GM12878 (cell line): Measurements from ENCODE around the gene ERVH48-1. TPM values are rescaled to one million over a fixed set of nuclear protein-coding genes. Genes with fewer than 3 reads are reported as not detected.
"Not testable (repeated sequence)": the region's sequence is repeated elsewhere in the genome, so short reads cannot be mapped to it uniquely, and the experiment has no call there.

ENCODE experiments used
- ATAC-seq: fragments of 200-7000 bp; cut with Tn5 transposase; 3 replicates; pipeline ENCODE4 v1.9.1; 2020; ENCODE audit warnings: mild to moderate bottlenecking, moderate library complexity
- BruUV-seq: library from RNA; stranded (reverse); fragments of 400-500 nt; replicated peaks from 2 replicates; lab custom pipeline; 2021; lab: Mats Ljungman, UMichigan
- CTCF ChIA-PET: fragments of 300-600 bp; sonication (Branson Sonifier 250); formaldehyde crosslinking; extraction: SDS; loops from one replicate; lab custom pipeline; 2021; ENCODE audit warnings: inconsistent platforms; lab: Yijun Ruan, JAX
- POLR2A ChIA-PET: fragments of 350-600 bp; formaldehyde crosslinking; extraction: SDS; loops from one replicate; lab custom pipeline; 2021; ENCODE audit warnings: inconsistent platforms; lab: Charles Lee
- RAD21 ChIA-PET: fragments of 300-600 bp; sonication (Branson Sonifier 250); formaldehyde crosslinking; loops from one replicate; lab custom pipeline; 2023; ENCODE audit warnings: antibody characterized with exemption; ENCODE audit not compliant: unreplicated experiment; lab: Charles Lee
- SMC1A ChIA-PET: fragments of 300-600 bp; sonication (Branson Sonifier 250); formaldehyde crosslinking; loops from one replicate; lab custom pipeline; 2023; ENCODE audit not compliant: unreplicated experiment, uncharacterized antibody; lab: Charles Lee
- DNase-seq: peaks from one replicate; pipeline ENCODE4 v3.0.0-alpha.2; 2011; ENCODE audit warnings: low read depth, low spot score
- FAIRE-seq: peaks from 3 replicates; lab custom pipeline; 2011; peaks lifted over from hg19 to GRCh38; lab: Jason Lieb, UNC
- H2AFZ ChIP-seq: 2 replicates; pipeline ENCODE4 v1.6.0; 2011; ENCODE audit warnings: low read depth, low read length, control low read depth; ENCODE audit not compliant: control insufficient read depth
- H3K27ac ChIP-seq: 2 replicates; pipeline ENCODE4 v1.5.1; 2011; ENCODE audit warnings: control low read depth; ENCODE audit not compliant: control insufficient read depth, insufficient read depth
- H3K27me3 ChIP-seq, 2 experiments: replicated peaks in 1 of 2; 2 replicates each; pipeline versions ENCODE4 v1.6.0 to v1.6.1; 2011; ENCODE audit warnings: low read length in 1 of 2; ENCODE audit not compliant: control insufficient read depth in 2 of 2, insufficient read depth in 2 of 2
- H3K36me3 ChIP-seq, 2 experiments: 2 replicates each; pipeline ENCODE4 v1.5.1; 2011; ENCODE audit warnings: low read length in 1 of 2; ENCODE audit not compliant: control insufficient read depth in 2 of 2, insufficient read depth in 2 of 2
- H3K4me1 ChIP-seq: 2 replicates; pipeline ENCODE4 v1.6.1; 2011; ENCODE audit warnings: mild to moderate bottlenecking, low read length, moderate library complexity, mixed read lengths; ENCODE audit not compliant: control insufficient read depth, insufficient read depth
- H3K4me2 ChIP-seq: 2 replicates; pipeline ENCODE4 v1.6.0; 2011; ENCODE audit warnings: control low read depth; ENCODE audit not compliant: control insufficient read depth, insufficient read depth
- H3K4me3 ChIP-seq: fragments of 200-600 bp; sonication (generic); 2 replicates; pipeline ENCODE4 v1.5.1; 2016
- H3K79me2 ChIP-seq: 2 replicates; pipeline ENCODE4 v1.6.0; 2011; ENCODE audit warnings: low read length; ENCODE audit not compliant: control insufficient read depth, insufficient read depth
- H3K9ac ChIP-seq: 2 replicates; pipeline ENCODE4 v1.8.0; 2011; ENCODE audit warnings: low read length, control low read depth, mixed read lengths; ENCODE audit not compliant: control insufficient read depth, insufficient read depth
- H3K9me3 ChIP-seq: replicated peaks from 3 replicates; pipeline ENCODE4 v1.5.1; 2011; ENCODE audit warnings: mild to moderate bottlenecking, low read length; ENCODE audit not compliant: control insufficient read depth, insufficient read depth
- H4K20me1 ChIP-seq: 2 replicates; pipeline ENCODE4 v1.6.0; 2011; ENCODE audit not compliant: control insufficient read depth, insufficient read depth
- FOXK2 ChIP-seq: fragments of 450-650 bp; IDR thresholded peaks from 2 replicates; pipeline ENCODE4 v1.6.1; 2017; ENCODE audit warnings: mild to moderate bottlenecking, moderate library complexity
- HDGF ChIP-seq: fragments of 450-650 bp; IDR thresholded peaks from 2 replicates; pipeline ENCODE4 v1.6.1; 2016; ENCODE audit warnings: antibody characterized with exemption
- RELA ChIP-seq: fragments of 450-650 bp; IDR thresholded peaks from 2 replicates; pipeline ENCODE4 v1.8.0; 2014; ENCODE audit warnings: borderline replicate concordance; ENCODE audit not compliant: partially characterized antibody
- SPI1 ChIP-seq: IDR thresholded peaks from 2 replicates; pipeline ENCODE4 v1.6.1; 2011; ENCODE audit warnings: low read depth, mild to moderate bottlenecking, low read length, moderate library complexity, borderline replicate concordance; ENCODE audit not compliant: insufficient read depth
- YBX1 ChIP-seq: fragments of 450-650 bp; IDR thresholded peaks from 2 replicates; pipeline ENCODE4 v1.6.1; 2016; ENCODE audit warnings: antibody characterized with exemption
- WGBS: methylation state at CpG from one replicate; pipeline ENCODE4 v1.1.6; 2016; ENCODE audit warnings: low lambda C conversion rate; ENCODE audit not compliant: insufficient replicate concordance, insufficient coverage; ENCODE audit errors: missing lambda C conversion rate; 5-methylcytosine and 5-hydroxymethylcytosine counted together
- in situ Hi-C: fragments of 300-500 bp; cut with MboI; formaldehyde crosslinking; loops from 9 replicates; pipeline ENCODE4 v1.14.3; 2018; ENCODE audit warnings: mixed read lengths
- intact Hi-C: fragments of 100-400 bp; cut with micrococcal nuclease; formaldehyde crosslinking; loops from one replicate; pipeline ENCODE4 v1.14.2; 2022; ENCODE audit not compliant: unreplicated experiment
- polyA plus RNA-seq, 11 experiments: library from polyadenylated mRNA; depleted of rRNA in 4 of 11; unstranded in 6 of 11; stranded (reverse) in 5 of 11; fragments of >200 nt; fragmentation: Nextera tagmentation in 4 of 11; fragmentation: Illumina TruSeq in 1 of 11; extraction: Ambion mirVana in 4 of 11; extraction: Trizol in 1 of 11; gene quantifications; 1 replicate in 1 of 11; 2 replicates in 10 of 11; pipeline versions ENCODE4 v1.2.1 to v1.2.3, GENCODE V29; 2011 to 2016; ENCODE audit warnings: inconsistent platforms in 2 of 11, missing spikeins in 2 of 11, low read depth in 1 of 11
- total RNA-seq, 4 experiments: library from RNA; depleted of rRNA in 3 of 4; stranded (reverse); fragments of >200 nt in 3 of 4; fragmentation: Illumina TruSeq in 1 of 4; extraction: Trizol in 1 of 4; gene quantifications; 2 replicates each; pipeline versions ENCODE4 v1.2.1 to v1.2.3, GENCODE V29; 2013 to 2021
- TF ChIP-seq, protein P1 (sequence below): IDR thresholded peaks from 2 replicates; pipeline ENCODE4 v1.6.1; 2011; ENCODE audit warnings: borderline replicate concordance, low read depth, mild to moderate bottlenecking, moderate library complexity, low read length; ENCODE audit not compliant: insufficient read depth, poor library complexity, severe bottlenecking

Gene ERVH48-1
- total and polyA plus RNA-seq, 10 of the 15 experiments (the other 5 are each of a cell fraction or from before 2014, with no cell fraction given) = 0.03 to 0.30 (median 0.13) TPM; not detected in 7

DNA sequence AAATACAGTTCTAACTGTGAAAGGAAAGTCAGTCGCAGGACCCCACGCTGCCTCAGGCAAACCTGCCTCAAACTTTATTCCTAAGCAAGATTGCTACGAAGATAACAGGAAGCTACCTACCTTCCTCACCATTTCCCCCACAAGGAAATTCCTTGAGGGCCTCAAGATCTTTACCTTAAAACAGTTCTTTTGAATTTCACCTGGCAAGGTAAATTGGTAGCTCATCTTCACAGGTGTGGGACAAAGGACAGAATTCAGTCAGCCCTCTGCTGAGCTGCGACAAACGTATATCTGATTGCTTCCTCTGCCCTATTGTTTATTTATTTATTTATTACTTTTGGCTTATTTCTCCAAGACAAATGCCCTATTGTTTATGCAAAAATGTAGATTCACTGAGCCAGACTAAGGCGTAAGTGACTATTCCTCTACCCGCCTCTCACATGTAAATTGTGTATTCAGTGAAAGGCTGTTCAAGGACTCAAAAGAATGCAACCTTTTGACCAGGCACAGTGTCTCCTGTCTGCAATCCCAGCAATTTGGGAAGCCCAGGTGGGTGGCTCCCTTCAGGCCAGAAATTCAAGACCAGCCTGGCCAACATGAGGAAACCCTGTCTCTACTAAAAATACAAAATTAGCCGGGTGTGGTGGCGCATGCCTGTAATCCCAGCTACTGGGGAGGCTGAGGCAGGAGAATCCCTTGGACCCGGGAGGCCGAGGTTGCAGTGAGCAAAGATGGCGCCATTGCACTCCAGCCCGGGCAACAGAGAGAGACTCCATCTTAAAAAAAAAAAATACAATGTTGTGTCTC lies 31.6 kb upstream of the ERVH48-1 start (continued):
- TF ChIP-seq HDGF (no peak), SPI1 (no peak), YBX1 (no peak), RELA (no peak), FOXK2 (no peak)

DNA sequence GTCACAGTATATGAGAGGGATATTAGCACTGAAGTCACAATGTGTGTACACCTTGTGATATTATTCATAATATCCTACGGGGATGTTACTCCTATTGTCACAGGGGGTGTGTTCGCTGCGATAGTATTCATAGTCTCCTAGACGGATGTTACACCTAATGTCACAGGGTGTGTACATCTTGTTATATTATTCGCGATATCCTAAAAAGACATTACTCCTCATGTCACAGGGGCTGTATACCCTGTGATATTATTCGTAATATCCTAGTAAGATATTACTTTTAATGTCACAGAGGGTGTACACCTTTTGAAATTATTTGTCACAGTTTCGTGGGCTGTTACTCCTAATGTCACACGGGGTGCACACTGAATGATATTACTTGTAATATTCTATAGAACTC lies 25.8 kb upstream of the ERVH48-1 start:
- RAD21 ChIA-PET, POLR2A ChIA-PET, FAIRE-seq: not testable (repeated sequence)

DNA sequence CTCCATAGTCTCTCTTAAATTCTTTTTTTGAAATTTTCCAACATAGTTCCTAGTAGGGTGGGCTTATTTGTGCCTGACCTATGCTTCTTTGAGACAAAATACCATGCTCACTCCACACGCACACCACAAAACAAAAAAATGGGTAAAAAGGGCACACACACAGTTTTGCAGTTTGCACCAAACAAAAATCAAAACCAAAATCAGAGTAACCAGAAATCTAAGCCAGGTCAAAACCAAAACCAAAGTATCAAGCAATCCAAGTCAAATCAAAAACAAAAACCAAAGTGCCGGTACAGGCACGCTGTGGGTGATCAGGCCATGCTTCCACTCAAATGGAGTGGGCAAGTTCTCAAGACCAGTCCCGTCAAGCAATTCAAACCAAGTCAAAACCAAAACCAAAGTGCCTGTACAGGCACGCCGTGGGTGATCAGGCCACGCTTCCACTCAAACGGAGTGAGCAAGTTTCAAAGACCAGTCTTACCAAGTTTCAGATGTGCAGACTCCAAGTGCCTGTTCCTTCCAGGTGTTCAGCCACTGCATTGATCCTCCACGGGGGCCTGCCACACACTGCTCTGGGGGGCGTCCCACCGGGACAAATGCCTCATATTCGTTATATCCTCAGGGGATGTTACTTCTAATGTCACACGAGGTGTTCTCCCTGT lies 23.8 kb upstream of the ERVH48-1 start:
- H3K4me3 ChIP-seq, H3K9ac ChIP-seq, ATAC-seq, SMC1A ChIA-PET, H3K79me2 ChIP-seq, CTCF ChIA-PET, FAIRE-seq, H3K36me3 ChIP-seq, POLR2A ChIA-PET, H3K27ac ChIP-seq, intact Hi-C loops, H2AFZ ChIP-seq, BruUV-seq, H3K27me3 ChIP-seq, in situ Hi-C loops, H3K9me3 ChIP-seq, H3K4me2 ChIP-seq, H3K4me1 ChIP-seq, DNase-seq, H4K20me1 ChIP-seq, RAD21 ChIA-PET: not testable (repeated sequence)
- whole genome bisulfite sequencing = 31% methylated on average over 13 of the region's 13 CpGs

More for the DNA sequence above, 25.8 kb upstream of the ERVH48-1 start:
- H3K9ac ChIP-seq, H4K20me1 ChIP-seq, H3K27ac ChIP-seq, DNase-seq, SMC1A ChIA-PET, H3K4me1 ChIP-seq, ATAC-seq, CTCF ChIA-PET, H2AFZ ChIP-seq, intact Hi-C loops, H3K79me2 ChIP-seq, H3K4me3 ChIP-seq, H3K9me3 ChIP-seq, H3K4me2 ChIP-seq, BruUV-seq, H3K36me3 ChIP-seq, H3K27me3 ChIP-seq, in situ Hi-C loops: not testable (repeated sequence)
- WGBS = 76% methylated on average over 9 of the region's 9 CpGs
- TF ChIP-seq, protein P1, sequence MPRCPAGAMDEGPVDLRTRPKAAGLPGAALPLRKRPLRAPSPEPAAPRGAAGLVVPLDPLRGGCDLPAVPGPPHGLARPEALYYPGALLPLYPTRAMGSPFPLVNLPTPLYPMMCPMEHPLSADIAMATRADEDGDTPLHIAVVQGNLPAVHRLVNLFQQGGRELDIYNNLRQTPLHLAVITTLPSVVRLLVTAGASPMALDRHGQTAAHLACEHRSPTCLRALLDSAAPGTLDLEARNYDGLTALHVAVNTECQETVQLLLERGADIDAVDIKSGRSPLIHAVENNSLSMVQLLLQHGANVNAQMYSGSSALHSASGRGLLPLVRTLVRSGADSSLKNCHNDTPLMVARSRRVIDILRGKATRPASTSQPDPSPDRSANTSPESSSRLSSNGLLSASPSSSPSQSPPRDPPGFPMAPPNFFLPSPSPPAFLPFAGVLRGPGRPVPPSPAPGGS = peak; percentile 90
